ENCODE measurements around the gene STRADA.

DNA sequence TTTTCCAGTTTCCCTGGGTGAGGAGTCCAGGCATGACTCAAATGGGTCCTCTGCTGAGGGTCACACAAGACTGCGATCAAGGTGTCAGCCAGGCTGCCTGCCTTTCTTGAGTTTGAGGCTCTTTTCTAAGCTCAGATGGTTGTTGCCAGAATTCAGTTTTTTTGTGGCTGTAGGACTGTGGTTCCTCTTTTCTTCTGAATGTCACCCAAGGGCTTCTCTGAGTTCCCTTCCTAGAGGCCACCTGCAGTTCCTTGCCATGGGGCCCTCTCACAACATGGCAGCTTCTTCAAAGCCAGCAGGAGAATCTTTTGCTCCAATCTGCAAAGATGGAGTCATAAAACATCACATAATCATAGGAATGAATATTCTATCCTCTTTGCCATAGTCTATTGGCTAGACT, 59.2 kb downstream of the STRADA start:
- no peak for TF ChIP-seq RNF2 (IDR thresholded peaks at IDR 0.05; ENCODE audit: borderline replicate concordance, low read depth, low read length, missing control alignments, poor library complexity, severe bottlenecking)
- no peak for TF ChIP-seq POLR2AphosphoS5 (IDR thresholded peaks at IDR 0.05; ENCODE audit: low read depth, low read length)
- no peak for TF ChIP-seq CREB1 (IDR thresholded peaks at IDR 0.05)
- no peak for TF ChIP-seq KDM4A (IDR thresholded peaks at IDR 0.05; ENCODE audit: low read depth, low read length, severe bottlenecking)
- no peak for TF ChIP-seq CHD2 (IDR thresholded peaks at IDR 0.05; ENCODE audit: low read length)
- TF ChIP-seq, protein P1, sequence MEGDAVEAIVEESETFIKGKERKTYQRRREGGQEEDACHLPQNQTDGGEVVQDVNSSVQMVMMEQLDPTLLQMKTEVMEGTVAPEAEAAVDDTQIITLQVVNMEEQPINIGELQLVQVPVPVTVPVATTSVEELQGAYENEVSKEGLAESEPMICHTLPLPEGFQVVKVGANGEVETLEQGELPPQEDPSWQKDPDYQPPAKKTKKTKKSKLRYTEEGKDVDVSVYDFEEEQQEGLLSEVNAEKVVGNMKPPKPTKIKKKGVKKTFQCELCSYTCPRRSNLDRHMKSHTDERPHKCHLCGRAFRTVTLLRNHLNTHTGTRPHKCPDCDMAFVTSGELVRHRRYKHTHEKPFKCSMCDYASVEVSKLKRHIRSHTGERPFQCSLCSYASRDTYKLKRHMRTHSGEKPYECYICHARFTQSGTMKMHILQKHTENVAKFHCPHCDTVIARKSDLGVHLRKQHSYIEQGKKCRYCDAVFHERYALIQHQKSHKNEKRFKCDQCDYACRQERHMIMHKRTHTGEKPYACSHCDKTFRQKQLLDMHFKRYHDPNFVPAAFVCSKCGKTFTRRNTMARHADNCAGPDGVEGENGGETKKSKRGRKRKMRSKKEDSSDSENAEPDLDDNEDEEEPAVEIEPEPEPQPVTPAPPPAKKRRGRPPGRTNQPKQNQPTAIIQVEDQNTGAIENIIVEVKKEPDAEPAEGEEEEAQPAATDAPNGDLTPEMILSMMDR (IDR thresholded peaks at IDR 0.05; ENCODE audit: control extremely low read depth in 1 of 3, insufficient read depth in 1 of 3, low read depth in 1 of 3, low read length in 3 of 3) = no peak
- TF ChIP-seq EZH2 (IDR thresholded peaks at IDR 0.05; ENCODE audit: low read depth, low read length, severe bottlenecking) = no peak

Data from H1 (cell line).